ENCODE data around the gene HOXB8. TPM values are rescaled to one million over a fixed set of nuclear protein-coding genes. Genes with fewer than 3 reads are reported as not detected.

HOXB8 gene
- total and polyA plus RNA-seq, 2 donors (not counting 1 experiment from before 2014, with no cell fraction given) = 0.33 to 2.0 TPM

DNA sequence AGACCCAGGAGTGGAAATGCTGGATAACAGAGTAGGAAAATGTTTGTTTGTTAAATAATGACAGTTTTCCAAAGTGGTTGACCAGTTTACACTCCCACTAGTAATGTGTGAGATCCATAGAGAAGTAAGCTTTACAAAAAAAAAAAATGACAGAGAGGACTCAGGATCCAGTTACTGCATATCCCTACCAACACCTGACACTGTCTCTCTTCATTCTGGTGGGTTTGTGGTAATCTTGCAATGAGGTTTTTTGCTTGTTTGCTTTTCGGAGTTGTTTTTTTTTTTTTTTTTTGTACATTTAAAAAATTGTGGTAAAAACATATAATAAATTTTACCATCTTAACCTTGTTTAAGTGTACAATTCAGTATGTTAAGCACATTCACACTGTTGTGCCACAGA lies 34.6 kb upstream of the HOXB8 start:
- no peaks in the 10 kb centered on the region for H3K79me2 ChIP-seq (ENCODE audit: control insufficient read depth, insufficient read depth, low read length)
- no peaks in the 10 kb centered on the region for H4K20me1 ChIP-seq (ENCODE audit: control insufficient read depth, extremely low read depth, insufficient read depth, low read length)
- no peak overlapping the region for H3K4me2 ChIP-seq (ENCODE audit: extremely low read depth, insufficient read depth, low read length)
- H3K9ac ChIP-seq (ENCODE audit: insufficient read depth, low read length) = no peak overlapping the region
- H3K36me3 ChIP-seq (ENCODE audit: control insufficient read depth, insufficient read depth, low read length) = no peaks in the 10 kb centered on the region
- DNase-seq (ENCODE audit: low read depth in 2 of 2) = no peak
- H3K27ac ChIP-seq (ENCODE audit: insufficient read depth, low read length) = no peak overlapping the region
- H3K4me1 ChIP-seq (ENCODE audit: control insufficient read depth, extremely low read depth, insufficient read depth, low read length) = no peaks in the 10 kb centered on the region
- H3K27me3 ChIP-seq (ENCODE audit: control insufficient read depth, insufficient read depth, low read length) = peaks cover 35% of the 10 kb centered on the region
- no peak for TF ChIP-seq EZH2 (IDR thresholded peaks at IDR 0.05; ENCODE audit: low read length, missing control alignments)
- TF ChIP-seq, protein P1, sequence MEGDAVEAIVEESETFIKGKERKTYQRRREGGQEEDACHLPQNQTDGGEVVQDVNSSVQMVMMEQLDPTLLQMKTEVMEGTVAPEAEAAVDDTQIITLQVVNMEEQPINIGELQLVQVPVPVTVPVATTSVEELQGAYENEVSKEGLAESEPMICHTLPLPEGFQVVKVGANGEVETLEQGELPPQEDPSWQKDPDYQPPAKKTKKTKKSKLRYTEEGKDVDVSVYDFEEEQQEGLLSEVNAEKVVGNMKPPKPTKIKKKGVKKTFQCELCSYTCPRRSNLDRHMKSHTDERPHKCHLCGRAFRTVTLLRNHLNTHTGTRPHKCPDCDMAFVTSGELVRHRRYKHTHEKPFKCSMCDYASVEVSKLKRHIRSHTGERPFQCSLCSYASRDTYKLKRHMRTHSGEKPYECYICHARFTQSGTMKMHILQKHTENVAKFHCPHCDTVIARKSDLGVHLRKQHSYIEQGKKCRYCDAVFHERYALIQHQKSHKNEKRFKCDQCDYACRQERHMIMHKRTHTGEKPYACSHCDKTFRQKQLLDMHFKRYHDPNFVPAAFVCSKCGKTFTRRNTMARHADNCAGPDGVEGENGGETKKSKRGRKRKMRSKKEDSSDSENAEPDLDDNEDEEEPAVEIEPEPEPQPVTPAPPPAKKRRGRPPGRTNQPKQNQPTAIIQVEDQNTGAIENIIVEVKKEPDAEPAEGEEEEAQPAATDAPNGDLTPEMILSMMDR (conservative IDR thresholded peaks at IDR 0.05 in 1 of 2, IDR thresholded peaks at IDR 0.05 in 1 of 2; ENCODE audit: low read depth in 1 of 2, low read length in 2 of 2) = no peak
- no peaks in the 10 kb centered on the region for H3K9me3 ChIP-seq (ENCODE audit: control insufficient read depth, insufficient read depth, low read depth, low read length)
- H2AFZ ChIP-seq (ENCODE audit: low read length) = no peak overlapping the region
- no peak overlapping the region for H3K4me3 ChIP-seq (replicated peaks in 1 of 4; ENCODE audit: control extremely low read depth in 1 of 4, insufficient read depth in 1 of 4, low read depth in 3 of 4, low read length in 4 of 4)

DNA sequence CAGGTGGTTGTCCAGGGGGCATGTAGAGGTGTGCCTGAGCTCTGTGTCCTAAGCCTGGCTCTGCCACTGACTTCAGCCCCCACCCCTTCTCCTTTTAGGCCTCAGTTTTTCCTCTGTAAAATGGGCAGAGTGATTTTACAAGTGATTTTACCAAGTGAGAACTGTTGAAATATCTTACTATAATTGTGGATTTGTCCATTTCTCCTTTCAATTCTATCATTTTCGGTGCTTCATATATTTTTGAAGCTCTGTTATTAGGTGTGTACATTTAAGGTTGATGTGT lies 32.8 kb upstream of the HOXB8 start:
- TF ChIP-seq, protein P1 (conservative IDR thresholded peaks at IDR 0.05 in 1 of 2, IDR thresholded peaks at IDR 0.05 in 1 of 2; ENCODE audit: low read depth in 1 of 2, low read length in 2 of 2) = no peak
- no peak for TF ChIP-seq EZH2 (IDR thresholded peaks at IDR 0.05; ENCODE audit: low read length, missing control alignments)
- Histone ChIP-seq H3K4me3 (replicated peaks in 1 of 4; ENCODE audit: control extremely low read depth in 1 of 4, insufficient read depth in 1 of 4, low read depth in 3 of 4, low read length in 4 of 4) (no peak overlapping the region), H3K9ac (ENCODE audit: insufficient read depth, low read length) (no peak overlapping the region), H3K27me3 (ENCODE audit: control insufficient read depth, insufficient read depth, low read length) (peaks cover 49% of the 10 kb centered on the region), H3K4me1 (ENCODE audit: control insufficient read depth, extremely low read depth, insufficient read depth, low read length) (no peaks in the 10 kb centered on the region), H3K9me3 (ENCODE audit: control insufficient read depth, insufficient read depth, low read depth, low read length) (no peaks in the 10 kb centered on the region), H2AFZ (ENCODE audit: low read length) (no peak overlapping the region), H3K4me2 (ENCODE audit: extremely low read depth, insufficient read depth, low read length) (peak overlapping the region; percentile 79), H3K27ac (ENCODE audit: insufficient read depth, low read length) (no peak overlapping the region), H3K36me3 (ENCODE audit: control insufficient read depth, insufficient read depth, low read length) (no peaks in the 10 kb centered on the region), H3K79me2 (ENCODE audit: control insufficient read depth, insufficient read depth, low read length) (no peaks in the 10 kb centered on the region), H4K20me1 (ENCODE audit: control insufficient read depth, extremely low read depth, insufficient read depth, low read length) (no peaks in the 10 kb centered on the region)
- no peak for DNase-seq (ENCODE audit: low read depth in 2 of 2)

DNA sequence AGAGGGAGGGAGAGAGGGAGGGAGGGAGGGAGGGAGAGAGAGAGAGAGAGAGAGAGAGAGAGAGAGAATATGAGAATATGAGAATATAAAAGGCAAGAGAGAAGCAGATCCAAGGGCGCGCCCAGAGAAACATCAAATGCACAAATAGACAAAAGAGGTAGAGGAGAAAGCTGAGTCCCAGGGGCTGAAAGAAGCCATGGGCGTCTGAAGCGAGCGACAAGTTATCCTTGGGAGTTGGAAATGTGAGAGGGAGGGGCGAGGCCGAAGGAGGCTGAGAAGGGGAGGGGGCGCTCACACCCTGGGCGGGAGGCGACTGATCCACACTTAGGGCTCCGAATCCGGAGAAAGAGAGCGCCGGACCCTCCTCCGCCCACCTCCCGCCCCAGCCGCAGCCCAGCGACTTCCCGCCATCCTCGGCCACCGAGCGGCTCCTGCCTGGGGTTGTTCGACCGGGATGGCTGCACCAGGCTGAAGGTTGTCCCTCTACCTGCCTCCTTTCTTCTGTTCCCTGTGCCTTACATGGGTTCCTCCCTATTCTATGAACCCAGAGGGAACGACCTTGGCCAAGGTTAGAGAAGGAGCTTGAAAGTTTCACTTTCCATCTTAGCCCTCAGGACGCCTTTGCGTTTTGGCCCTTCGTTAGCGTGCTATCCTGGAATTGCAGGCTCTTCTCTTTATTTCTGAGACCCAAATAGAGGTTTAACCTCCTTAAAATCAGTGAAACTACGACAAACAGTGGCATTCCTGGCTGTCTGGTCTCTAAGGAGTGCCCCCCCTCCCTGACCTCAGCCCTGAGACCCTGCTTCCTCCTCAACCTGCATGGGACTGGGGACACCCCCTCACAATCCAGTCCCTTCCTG lies 32.2 kb upstream of the HOXB8 start:
- peak; percentile 76 for TF ChIP-seq EZH2 (IDR thresholded peaks at IDR 0.05; ENCODE audit: low read length, missing control alignments)
- TF ChIP-seq, protein P1 (conservative IDR thresholded peaks at IDR 0.05 in 1 of 2, IDR thresholded peaks at IDR 0.05 in 1 of 2; ENCODE audit: low read depth in 1 of 2, low read length in 2 of 2) = no peak
- no peaks in the 10 kb centered on the region for H3K4me1 ChIP-seq (ENCODE audit: control insufficient read depth, extremely low read depth, insufficient read depth, low read length)
- H4K20me1 ChIP-seq (ENCODE audit: control insufficient read depth, extremely low read depth, insufficient read depth, low read length) = no peaks in the 10 kb centered on the region
- no peaks in the 10 kb centered on the region for H3K36me3 ChIP-seq (ENCODE audit: control insufficient read depth, insufficient read depth, low read length)
- no peak overlapping the region for H3K27ac ChIP-seq (ENCODE audit: insufficient read depth, low read length)
- peak overlapping the region; percentile 27 to 60 (median 44) for H3K4me3 ChIP-seq (replicated peaks in 1 of 4; ENCODE audit: control extremely low read depth in 1 of 4, insufficient read depth in 1 of 4, low read depth in 3 of 4, low read length in 4 of 4)
- peaks cover 55% of the 10 kb centered on the region for H3K27me3 ChIP-seq (ENCODE audit: control insufficient read depth, insufficient read depth, low read length)
- no peaks in the 10 kb centered on the region for H3K79me2 ChIP-seq (ENCODE audit: control insufficient read depth, insufficient read depth, low read length)
- H3K4me2 ChIP-seq (ENCODE audit: extremely low read depth, insufficient read depth, low read length) = peak overlapping the region; percentile 79
- DNase-seq (ENCODE audit: low read depth in 2 of 2) = peak in 1 of 2 donors; percentile 21
- H3K9ac ChIP-seq (ENCODE audit: insufficient read depth, low read length) = no peak overlapping the region
- H2AFZ ChIP-seq (ENCODE audit: low read length) = peak overlapping the region; percentile 73
- H3K9me3 ChIP-seq (ENCODE audit: control insufficient read depth, insufficient read depth, low read depth, low read length) = no peaks in the 10 kb centered on the region

Data from fibroblast of lung (primary cell).